IMR-90 (cell line): ENCODE data around the gene ASRGL1. TPM values are rescaled to one million over a fixed set of nuclear protein-coding genes. Genes with fewer than 3 reads are reported as not detected.
A peak's percentile ranks its signal among the peaks of the same experiment; 100 is the strongest.

Experiments
- ATAC-seq: fragments of 200-7000 bp; cut with Tn5 transposase; 2 replicates; pipeline ENCODE4 v1.9.1; 2020; ENCODE audit warnings: low read depth, mild to moderate bottlenecking, moderate library complexity
- BruUV-seq: library from RNA; stranded (reverse); fragments of 400-500 nt; replicated peaks from 2 replicates; lab custom pipeline; 2021; lab: Mats Ljungman, UMichigan
- CTCF ChIA-PET: fragments of 300-600 bp; formaldehyde crosslinking; extraction: SDS; loops from one replicate; lab custom pipeline; 2021; ENCODE audit warnings: antibody characterized with exemption; lab: Yijun Ruan, JAX
- POLR2A ChIA-PET: fragments of 300-600 bp; sonication (Branson Sonifier 250); formaldehyde crosslinking; loops from one replicate; lab custom pipeline; 2022; ENCODE audit warnings: antibody characterized with exemption; ENCODE audit not compliant: unreplicated experiment; lab: Charles Lee
- DNase-seq: peaks from one replicate; pipeline ENCODE4 v3.0.0; 2013
- H2AFZ ChIP-seq: replicated peaks from 2 replicates; pipeline ENCODE3; 2013; ENCODE audit warnings: low read length, mild to moderate bottlenecking; ENCODE audit not compliant: poor library complexity
- H2AK5ac ChIP-seq: 2 replicates; pipeline ENCODE4 v1.6.1; 2013; ENCODE audit warnings: low read depth, low read length, inconsistent platforms
- H2AK9ac ChIP-seq: replicated peaks from 2 replicates; pipeline ENCODE3; 2013; ENCODE audit warnings: mild to moderate bottlenecking, low read depth, low read length, moderate library complexity; ENCODE audit not compliant: poor library complexity
- H2BK120ac ChIP-seq: 2 replicates; pipeline ENCODE4 v1.6.1; 2013; ENCODE audit warnings: low read depth, low read length, inconsistent platforms
- H2BK15ac ChIP-seq: 3 replicates; pipeline ENCODE4 v1.6.1; 2013; ENCODE audit warnings: low read depth, low read length, inconsistent platforms
- H2BK20ac ChIP-seq: 2 replicates; pipeline ENCODE4 v1.6.1; 2013; ENCODE audit warnings: low read depth, mild to moderate bottlenecking, inconsistent platforms, low read length, moderate library complexity
- H2BK5ac ChIP-seq: 2 replicates; pipeline ENCODE4 v1.6.1; 2013; ENCODE audit warnings: mild to moderate bottlenecking, low read depth, low read length, inconsistent platforms; ENCODE audit not compliant: poor library complexity, severe bottlenecking
- H3K14ac ChIP-seq: replicated peaks from 2 replicates; pipeline ENCODE4 v1.6.1; 2013; ENCODE audit warnings: low read depth, low read length, inconsistent platforms
- H3K18ac ChIP-seq: 2 replicates; pipeline ENCODE4 v1.6.1; 2013; ENCODE audit warnings: low read depth, low read length, control low read depth
- H3K23ac ChIP-seq: 2 replicates; pipeline ENCODE4 v1.6.1; 2013; ENCODE audit warnings: low read depth, low read length, inconsistent platforms
- H3K27ac ChIP-seq: 2 replicates; pipeline ENCODE4 v1.5.1; 2013; ENCODE audit warnings: mild to moderate bottlenecking, control low read depth, low read length; ENCODE audit not compliant: insufficient read depth
- H3K27me3 ChIP-seq: 2 replicates; pipeline ENCODE4 v1.6.1; 2013; ENCODE audit warnings: low read length; ENCODE audit not compliant: control insufficient read depth, insufficient read depth
- H3K36me3 ChIP-seq: 2 replicates; pipeline ENCODE4 v1.6.1; 2013; ENCODE audit warnings: low read length, mixed read lengths; ENCODE audit not compliant: control insufficient read depth, insufficient read depth
- H3K4ac ChIP-seq: 2 replicates; pipeline ENCODE4 v1.6.1; 2013; ENCODE audit warnings: low read depth, low read length, inconsistent platforms
- H3K4me1 ChIP-seq: 2 replicates; pipeline ENCODE4 v1.6.1; 2013; ENCODE audit warnings: low read length, mixed read lengths; ENCODE audit not compliant: control insufficient read depth, insufficient read depth
- H3K4me2 ChIP-seq: 2 replicates; pipeline ENCODE4 v1.6.1; 2013; ENCODE audit warnings: low read depth, mild to moderate bottlenecking, control low read depth, low read length, moderate library complexity
- H3K4me3 ChIP-seq: 2 replicates; pipeline ENCODE4 v1.5.1; 2013; ENCODE audit warnings: low read depth, mild to moderate bottlenecking, control low read depth, low read length, moderate library complexity; ENCODE audit not compliant: insufficient read depth
- H3K56ac ChIP-seq: 2 replicates; pipeline ENCODE4 v1.6.1; 2013; ENCODE audit warnings: low read length, inconsistent platforms; ENCODE audit not compliant: insufficient read depth; ENCODE audit errors: extremely low read depth
- H3K79me1 ChIP-seq, 2 experiments: 2 replicates each; pipeline ENCODE4 v1.6.1; 2013; ENCODE audit warnings: low read length in 2 of 2, inconsistent platforms in 1 of 2, low read depth in 1 of 2
- H3K9ac ChIP-seq: 2 replicates; pipeline ENCODE4 v1.6.1; 2013; ENCODE audit warnings: low read depth, low read length, control low read depth
- H3K9me1 ChIP-seq: 2 replicates; pipeline ENCODE4 v1.6.1; 2013; ENCODE audit warnings: low read length, inconsistent platforms; ENCODE audit not compliant: insufficient read depth
- H3K9me3 ChIP-seq: 2 replicates; pipeline ENCODE4 v1.6.1; 2013; ENCODE audit warnings: low read length; ENCODE audit not compliant: control insufficient read depth, insufficient read depth
- H4K20me1 ChIP-seq: 2 replicates; pipeline ENCODE4 v1.6.1; 2013; ENCODE audit warnings: low read length, inconsistent platforms; ENCODE audit not compliant: insufficient read depth
- H4K5ac ChIP-seq: 2 replicates; pipeline ENCODE4 v1.6.1; 2013; ENCODE audit warnings: mild to moderate bottlenecking, low read depth, low read length, control low read depth
- H4K8ac ChIP-seq, 2 experiments: 2 replicates each; pipeline ENCODE4 v1.6.1; 2013; ENCODE audit warnings: low read depth in 2 of 2, low read length in 2 of 2, control low read depth in 1 of 2, inconsistent platforms in 1 of 2
- H4K91ac ChIP-seq: 2 replicates; pipeline ENCODE4 v1.6.1; 2013; ENCODE audit warnings: low read depth, low read length, inconsistent platforms; ENCODE audit not compliant: insufficient read depth
- BHLHE40 ChIP-seq: fragments of 150-350 bp; IDR thresholded peaks from 2 replicates; pipeline ENCODE4 v1.6.1; 2016; ENCODE audit warnings: mild to moderate bottlenecking, low read depth, low read length
- CEBPB ChIP-seq: IDR thresholded peaks from 2 replicates; pipeline ENCODE4 v1.6.1; 2012; ENCODE audit warnings: low read depth, low read length, improper control_type of control experiment
- CHD1 ChIP-seq: IDR thresholded peaks from 2 replicates; pipeline ENCODE4 v1.6.1; 2012; ENCODE audit warnings: low read depth, low read length, improper control_type of control experiment
- CTCF ChIP-seq: conservative IDR thresholded peaks from 2 replicates; pipeline ENCODE4 v1.5.1; 2012; ENCODE audit warnings: mild to moderate bottlenecking, low read depth, low read length, improper control_type of control experiment
- FOS ChIP-seq: fragments of 150-350 bp; IDR thresholded peaks from 2 replicates; pipeline ENCODE4 v1.6.1; 2016; ENCODE audit warnings: low read depth, low read length
- MAFK ChIP-seq: IDR thresholded peaks from 2 replicates; pipeline ENCODE4 v1.6.1; 2012; ENCODE audit warnings: low read depth, low read length, improper control_type of control experiment
- MAZ ChIP-seq: IDR thresholded peaks from 2 replicates; pipeline ENCODE4 v1.6.1; 2012; ENCODE audit warnings: low read depth, mild to moderate bottlenecking, low read length, improper control_type of control experiment, moderate library complexity, borderline replicate concordance
- MXI1 ChIP-seq: IDR thresholded peaks from 2 replicates; pipeline ENCODE4 v1.6.1; 2012; ENCODE audit warnings: low read depth, mild to moderate bottlenecking, low read length, moderate library complexity, borderline replicate concordance
- NFE2L2 ChIP-seq: fragments of 150-350 bp; IDR thresholded peaks from 2 replicates; pipeline ENCODE4 v1.6.1; 2016; ENCODE audit warnings: low read depth, mild to moderate bottlenecking, low read length
- POLR2A ChIP-seq: IDR thresholded peaks from 2 replicates; pipeline ENCODE4 v1.6.1; 2012; ENCODE audit warnings: mild to moderate bottlenecking, low read depth, low read length
- RAD21 ChIP-seq: IDR thresholded peaks from 2 replicates; pipeline ENCODE4 v1.6.1; 2012; ENCODE audit warnings: low read length, improper control_type of control experiment
- RCOR1 ChIP-seq: IDR thresholded peaks from 2 replicates; pipeline ENCODE4 v1.6.1; 2012; ENCODE audit warnings: mild to moderate bottlenecking, low read length, improper control_type of control experiment; ENCODE audit not compliant: insufficient replicate concordance
- RFX5 ChIP-seq: IDR thresholded peaks from 2 replicates; pipeline ENCODE4 v1.8.0; 2012; ENCODE audit warnings: low read depth, mild to moderate bottlenecking, low read length, moderate library complexity
- SMC3 ChIP-seq: fragments of 150-350 bp; IDR thresholded peaks from 2 replicates; pipeline ENCODE4 v1.6.1; 2016; ENCODE audit warnings: low read depth, mild to moderate bottlenecking, antibody characterized with exemption, low read length, moderate library complexity
- USF2 ChIP-seq: fragments of 150-350 bp; IDR thresholded peaks from 2 replicates; pipeline ENCODE4 v1.6.1; 2017; ENCODE audit warnings: mild to moderate bottlenecking, antibody characterized with exemption, low read length, low read depth
- WGBS, 2 experiments: methylation state at CpG; one replicate each; pipeline versions ENCODE4 v1.1.5 to v1.1.7; 2013; ENCODE audit warnings: missing lambda C conversion rate in 2 of 2; ENCODE audit not compliant: insufficient read length in 1 of 2; ENCODE audit errors: extremely low coverage in 2 of 2; 5-methylcytosine and 5-hydroxymethylcytosine counted together
- dilution Hi-C: fragments of 300-500 bp; cut with HindIII; formaldehyde crosslinking; loops from one replicate; pipeline ENCODE4 v1.14.3; 2018; ENCODE audit warnings: low sequenced_read_pairs; ENCODE audit not compliant: unreplicated experiment
- in situ Hi-C: fragments of 300-500 bp; cut with MboI; formaldehyde crosslinking; loops from 3 replicates; pipeline ENCODE4 v1.14.3; 2019; ENCODE audit warnings: low sequenced_read_pairs, inconsistent platforms, mixed read lengths
- intact Hi-C: fragments of 100-400 bp; cut with micrococcal nuclease; formaldehyde crosslinking; loops from 2 replicates; pipeline ENCODE4 v1.10.0; 2022
- polyA plus RNA-seq, 3 experiments: library from polyadenylated mRNA; depleted of rRNA; stranded (reverse); fragments of >200 nt; gene quantifications; 2 replicates each; pipeline ENCODE4 v1.2.3, GENCODE V29; 2012; ENCODE audit warnings: low replicate concordance in 1 of 3
- total RNA-seq: library from RNA; depleted of rRNA; stranded (reverse); fragments of >200 nt; gene quantifications from 2 replicates; pipeline ENCODE4 v1.2.3, GENCODE V29; 2012

The ASRGL1 gene
- total and polyA plus RNA-seq, 2 of the 4 experiments (the other 2 are of a cell fraction), result 0.72 TPM; not detected in 1

- Histone ChIP-seq H2AK9ac (no peak overlapping the region), H3K27me3 (peaks cover 17% of the 10 kb centered on the region), H2BK120ac (no peak overlapping the region), H4K20me1 (no peaks in the 10 kb centered on the region), H3K4ac (no peak overlapping the region), H3K9me1 (no peaks in the 10 kb centered on the region), H3K79me1 (no peaks in the 10 kb centered on the region), H3K36me3 (no peaks in the 10 kb centered on the region), H3K18ac (no peak overlapping the region), H4K5ac (no peak overlapping the region), H3K4me3 (no peak overlapping the region), H3K23ac (no peak overlapping the region), H3K27ac (no peak overlapping the region), H3K4me2 (no peak overlapping the region), H2BK15ac (no peak overlapping the region), H3K9ac (no peak overlapping the region), H3K4me1 (no peaks in the 10 kb centered on the region), H4K8ac (no peak overlapping the region), H3K9me3 (no peaks in the 10 kb centered on the region), H2BK20ac (no peak overlapping the region), H2BK5ac (no peak overlapping the region), H2AFZ (no peak overlapping the region), H3K56ac (no peak overlapping the region), H4K91ac (no peak overlapping the region), H3K14ac (no peak overlapping the region), H2AK5ac (no peak overlapping the region)
- intact Hi-C loops (no loop called here), dilution Hi-C loops (no loop called here), in situ Hi-C loops (loop anchor here (25.0 kb wide), 1 partner anchor 463 kb away; no protein-coding TSS in a partner anchor)
- WGBS, 2 experiments, result 86% methylated on average over 1 of the region's 18 CpGs; no CpG with 5 or more reads in 1 of the 2 experiments
- no TSS peak for BruUV-seq
- CTCF ChIA-PET, result no interaction called here
- POLR2A ChIA-PET, result no interaction called here
- DNase-seq (peak; percentile 18), ATAC-seq (peak; percentile 63)
- TF ChIP-seq NFE2L2 (no peak), POLR2A (no peak), USF2 (no peak), CHD1 (no peak), RFX5 (no peak), CTCF (peak; percentile 65), FOS (no peak), MAFK (no peak), MXI1 (no peak), MAZ (no peak), SMC3 (no peak; the same call in 1 of the 2 replicates), RCOR1 (no peak), CEBPB (peak; percentile 64), BHLHE40 (no peak), RAD21 (peak; percentile 53)
Observed at GRCh38 chr11:62324731-62325556, 12.3 kb upstream of the ASRGL1 start.
